Large intestine (tissue), 12 donors: ENCODE results near the gene CLEC3B. TPM values are rescaled to one million over a fixed set of nuclear protein-coding genes. Genes with fewer than 3 reads are reported as not detected.
"Not testable (repeated sequence)": the region's sequence is repeated elsewhere in the genome, so short reads cannot be mapped to it uniquely, and the experiment has no call there.

Experiments
- DNase-seq, 2 donors: peaks; one replicate each; pipeline versions ENCODE4 v3.0.0 to v3.0.0-alpha.2; 2013
- H3K27ac ChIP-seq: one replicate; pipeline ENCODE4 v1.5.1; 2013; ENCODE audit warnings: low read length
- H3K27me3 ChIP-seq: 2 replicates; pipeline ENCODE4 v1.6.1; 2013; ENCODE audit warnings: low read length; ENCODE audit not compliant: control insufficient read depth, insufficient read depth
- H3K36me3 ChIP-seq: 2 replicates; pipeline ENCODE4 v1.6.1; 2013; ENCODE audit warnings: low read length; ENCODE audit not compliant: control insufficient read depth, insufficient read depth
- H3K4me1 ChIP-seq: one replicate; pipeline ENCODE4 v1.6.1; 2013; ENCODE audit warnings: low read length; ENCODE audit not compliant: control insufficient read depth, insufficient read depth
- H3K4me3 ChIP-seq: one replicate; pipeline ENCODE4 v1.5.1; 2013; ENCODE audit warnings: low read length
- H3K9me3 ChIP-seq: one replicate; pipeline ENCODE4 v1.6.1; 2013; ENCODE audit warnings: mild to moderate bottlenecking, low read depth, low read length, moderate library complexity; ENCODE audit not compliant: control insufficient read depth
- WGBS: methylation state at CpG from one replicate; pipeline ENCODE4 v1.1.5; 2013; ENCODE audit warnings: low lambda C conversion rate; ENCODE audit not compliant: insufficient coverage; 5-methylcytosine and 5-hydroxymethylcytosine counted together
- long read RNA-seq, 11 donors: transcript quantifications; one replicate each; lab custom pipeline, GENCODE V29; 2026
- polyA plus RNA-seq: library from polyadenylated mRNA; unstranded; fragments of 120-200 nt; gene quantifications from one replicate; pipeline ENCODE4 v1.2.1, GENCODE V29; 2013

The CLEC3B gene
- 35.7 TPM for polyA plus RNA-seq
- long read RNA-seq, donor 1, transcript CLEC3B-201 (3 exons, 936 nt) = major isoform, 19 of 19 reads
- long read RNA-seq, donor 1, partial matches to known transcripts = 0 of 19 reads
- long read RNA-seq, donor 1, other reads (novel, unspliced or antisense) = 0 of 19 reads
- long read RNA-seq, donor 2, transcript CLEC3B-201 (3 exons, 936 nt) = major isoform, 47 of 47 reads
- long read RNA-seq, donor 2, partial matches to known transcripts = 0 of 47 reads
- long read RNA-seq, donor 2, other reads (novel, unspliced or antisense) = 0 of 47 reads
- long read RNA-seq, donor 3 = 0 reads
- long read RNA-seq, donor 4, partial matches to known transcripts = 0 of 2 reads
- long read RNA-seq, donor 4, other reads (novel, unspliced or antisense) = 0 of 2 reads
- long read RNA-seq, donor 5, transcript CLEC3B-201 (3 exons, 936 nt) = major isoform, 27 of 27 reads
- long read RNA-seq, donor 5, partial matches to known transcripts = 0 of 27 reads
- long read RNA-seq, donor 5, other reads (novel, unspliced or antisense) = 0 of 27 reads
- long read RNA-seq, donor 6, transcript CLEC3B-201 (3 exons, 936 nt) = major isoform, 28 of 28 reads
- long read RNA-seq, donor 6, partial matches to known transcripts = 0 of 28 reads
- long read RNA-seq, donor 6, other reads (novel, unspliced or antisense) = 0 of 28 reads
- long read RNA-seq, donor 7, transcript CLEC3B-201 (3 exons, 936 nt) = major isoform, 21 of 21 reads
- long read RNA-seq, donor 7, partial matches to known transcripts = 0 of 21 reads
- long read RNA-seq, donor 7, other reads (novel, unspliced or antisense) = 0 of 21 reads
- long read RNA-seq, donor 8, transcript CLEC3B-201 (3 exons, 936 nt) = major isoform, 83 of 83 reads
- long read RNA-seq, donor 8, partial matches to known transcripts = 0 of 83 reads
- long read RNA-seq, donor 8, other reads (novel, unspliced or antisense) = 0 of 83 reads
- long read RNA-seq, donor 9, transcript CLEC3B-201 (3 exons, 936 nt) = major isoform, 38 of 38 reads
- long read RNA-seq, donor 9, partial matches to known transcripts = 0 of 38 reads
- long read RNA-seq, donor 9, other reads (novel, unspliced or antisense) = 0 of 38 reads
- long read RNA-seq, donor 10, transcript CLEC3B-201 (3 exons, 936 nt) = major isoform, 52 of 52 reads
- long read RNA-seq, donor 10, partial matches to known transcripts = 0 of 52 reads
- long read RNA-seq, donor 10, other reads (novel, unspliced or antisense) = 0 of 52 reads
- long read RNA-seq, donor 11, transcript CLEC3B-201 (3 exons, 936 nt) = major isoform, 26 of 26 reads
- long read RNA-seq, donor 11, partial matches to known transcripts = 0 of 26 reads
- long read RNA-seq, donor 11, other reads (novel, unspliced or antisense) = 0 of 26 reads

- no peak within 1 kb of the TSS for H3K4me3 ChIP-seq
- WGBS = no CpG with 5 or more reads among the region's 13 CpGs
- H3K9me3 ChIP-seq = no peaks in the 10 kb centered on the region
- H3K4me1 ChIP-seq = peaks cover 9% of the 10 kb centered on the region
- DNase-seq = peak in 1 of 2 donors; percentile 43
- H3K36me3 ChIP-seq = no peaks in the 10 kb centered on the region
- peak within 1 kb of the TSS; percentile 18 for H3K27ac ChIP-seq
- H3K27me3 ChIP-seq = peaks cover 4% of the 10 kb centered on the region
Measured at GRCh38 chr3:45026038-45026437, at the start of gene CLEC3B. CLEC3B (plus strand) TSS chr3:45026303; CDS start chr3:45026363, 60 bp downstream.

- H3K4me1 ChIP-seq = peaks cover 7% of the 10 kb centered on the region
- WGBS = no CpG with 5 or more reads among the region's 1 CpG
- no peak for DNase-seq
- H3K4me3 ChIP-seq = no peak overlapping the region
- H3K27me3 ChIP-seq = no peaks in the 10 kb centered on the region
- peaks cover under 1% of the 10 kb centered on the region for H3K9me3 ChIP-seq
- H3K36me3 ChIP-seq = peaks cover 2% of the 10 kb centered on the region
- no peak overlapping the region for H3K27ac ChIP-seq
Measured at GRCh38 chr3:44981220-44981619, 44.9 kb upstream of the CLEC3B start.

GRCh38 chr3:44981751-44982150 is 44.4 kb upstream of the CLEC3B start:
- 100% methylated on average over 1 of the region's 4 CpGs for WGBS
- H3K9me3 ChIP-seq = peaks cover 4% of the 10 kb centered on the region
- H3K27me3 ChIP-seq = no peaks in the 10 kb centered on the region
- H3K4me3 ChIP-seq = no peak overlapping the region
- no peak overlapping the region for H3K27ac ChIP-seq
- peaks cover 7% of the 10 kb centered on the region for H3K4me1 ChIP-seq
- DNase-seq = no peak
- peaks cover 2% of the 10 kb centered on the region for H3K36me3 ChIP-seq

GRCh38 chr3:44982817-44983216 is 43.3 kb upstream of the CLEC3B start:
- peaks cover 2% of the 10 kb centered on the region for H3K36me3 ChIP-seq
- no CpG with 5 or more reads among the region's 3 CpGs for WGBS
- H3K4me3 ChIP-seq = no peak overlapping the region
- H3K27me3 ChIP-seq = no peaks in the 10 kb centered on the region
- peaks cover 4% of the 10 kb centered on the region for H3K9me3 ChIP-seq
- no peak overlapping the region for H3K27ac ChIP-seq
- no peaks in the 10 kb centered on the region for H3K4me1 ChIP-seq
- DNase-seq = no peak

- H3K36me3 ChIP-seq = peaks cover 2% of the 10 kb centered on the region
- no peak overlapping the region for H3K27ac ChIP-seq
- H3K4me1 ChIP-seq = no peaks in the 10 kb centered on the region
- no peak overlapping the region for H3K4me3 ChIP-seq
- peaks cover 4% of the 10 kb centered on the region for H3K9me3 ChIP-seq
- no peaks in the 10 kb centered on the region for H3K27me3 ChIP-seq
- DNase-seq = no peak
- WGBS = no CpG with 5 or more reads among the region's 1 CpG
Measured at GRCh38 chr3:44983484-44983941, 42.6 kb upstream of the CLEC3B start.

- WGBS = no CpG with 5 or more reads among the region's 2 CpGs
- no peak for DNase-seq
- peaks cover 4% of the 10 kb centered on the region for H3K9me3 ChIP-seq
- no peaks in the 10 kb centered on the region for H3K4me1 ChIP-seq
- no peaks in the 10 kb centered on the region for H3K27me3 ChIP-seq
- no peak overlapping the region for H3K4me3 ChIP-seq
- H3K36me3 ChIP-seq = peaks cover 6% of the 10 kb centered on the region
- no peak overlapping the region for H3K27ac ChIP-seq
Measured at GRCh38 chr3:44984335-44984734, 41.8 kb upstream of the CLEC3B start.

- H3K4me1 ChIP-seq, H3K27me3 ChIP-seq, H3K27ac ChIP-seq, H3K9me3 ChIP-seq, DNase-seq, H3K4me3 ChIP-seq: not testable (repeated sequence)
- peaks cover 26% of the 10 kb centered on the region for H3K36me3 ChIP-seq
- no CpG with 5 or more reads among the region's 14 CpGs for WGBS
Measured at GRCh38 chr3:44986330-44986729, 39.8 kb upstream of the CLEC3B start.

GRCh38 chr3:44987332-44987731 is 38.8 kb upstream of the CLEC3B start:
- no peak for DNase-seq
- Histone ChIP-seq H3K36me3 (peaks cover 36% of the 10 kb centered on the region), H3K4me3 (no peak overlapping the region), H3K4me1 (no peaks in the 10 kb centered on the region), H3K9me3 (peaks cover 4% of the 10 kb centered on the region), H3K27ac (no peak overlapping the region), H3K27me3 (no peaks in the 10 kb centered on the region)
- no CpG with 5 or more reads among the region's 6 CpGs for WGBS

- WGBS = no CpG with 5 or more reads among the region's 2 CpGs
- Histone ChIP-seq H3K4me3 (no peak overlapping the region), H3K9me3 (peaks cover 4% of the 10 kb centered on the region), H3K27me3 (no peaks in the 10 kb centered on the region), H3K36me3 (peaks cover 37% of the 10 kb centered on the region), H3K4me1 (peaks cover under 1% of the 10 kb centered on the region), H3K27ac (no peak overlapping the region)
- DNase-seq = no peak
Measured at GRCh38 chr3:44988073-44988472, 38.0 kb upstream of the CLEC3B start.

GRCh38 chr3:44989141-44989540 is 37.0 kb upstream of the CLEC3B start:
- Histone ChIP-seq H3K27ac (no peak overlapping the region), H3K36me3 (peaks cover 37% of the 10 kb centered on the region), H3K4me1 (peaks cover 5% of the 10 kb centered on the region), H3K9me3 (peaks cover 4% of the 10 kb centered on the region), H3K4me3 (no peak overlapping the region), H3K27me3 (no peaks in the 10 kb centered on the region)
- DNase-seq = no peak
- WGBS = no CpG with 5 or more reads among the region's 8 CpGs
